Body of pancreas (tissue), 4 donors: ENCODE results near the gene NUP98.

Experiments
- POLR2A ChIP-seq, 3 donors: fragments of 450-650 bp; IDR thresholded peaks; one replicate each; pipeline ENCODE4 v1.6.1; 2016; ENCODE audit warnings: antibody characterized with exemption in 3 of 3, mild to moderate bottlenecking in 2 of 3
- TF ChIP-seq, protein P1 (sequence below), 7 experiments: fragments of 450-650 bp in 4 of 7; fragments of 200-600 bp in 3 of 7; sonication (generic) in 3 of 7; IDR thresholded peaks; one replicate each; pipeline ENCODE4 v1.5.1; 2016 to 2019; ENCODE audit warnings: antibody characterized with exemption in 7 of 7

GRCh38 chr11:3836903-3837302, 39.5 kb upstream of the NUP98 start:
- TF ChIP-seq, protein P1, sequence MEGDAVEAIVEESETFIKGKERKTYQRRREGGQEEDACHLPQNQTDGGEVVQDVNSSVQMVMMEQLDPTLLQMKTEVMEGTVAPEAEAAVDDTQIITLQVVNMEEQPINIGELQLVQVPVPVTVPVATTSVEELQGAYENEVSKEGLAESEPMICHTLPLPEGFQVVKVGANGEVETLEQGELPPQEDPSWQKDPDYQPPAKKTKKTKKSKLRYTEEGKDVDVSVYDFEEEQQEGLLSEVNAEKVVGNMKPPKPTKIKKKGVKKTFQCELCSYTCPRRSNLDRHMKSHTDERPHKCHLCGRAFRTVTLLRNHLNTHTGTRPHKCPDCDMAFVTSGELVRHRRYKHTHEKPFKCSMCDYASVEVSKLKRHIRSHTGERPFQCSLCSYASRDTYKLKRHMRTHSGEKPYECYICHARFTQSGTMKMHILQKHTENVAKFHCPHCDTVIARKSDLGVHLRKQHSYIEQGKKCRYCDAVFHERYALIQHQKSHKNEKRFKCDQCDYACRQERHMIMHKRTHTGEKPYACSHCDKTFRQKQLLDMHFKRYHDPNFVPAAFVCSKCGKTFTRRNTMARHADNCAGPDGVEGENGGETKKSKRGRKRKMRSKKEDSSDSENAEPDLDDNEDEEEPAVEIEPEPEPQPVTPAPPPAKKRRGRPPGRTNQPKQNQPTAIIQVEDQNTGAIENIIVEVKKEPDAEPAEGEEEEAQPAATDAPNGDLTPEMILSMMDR (IDR thresholded peaks at IDR 0.05) = no peak
- no peak for TF ChIP-seq POLR2A (IDR thresholded peaks at IDR 0.05)
